Spleen (tissue), 11 donors: ENCODE data around the gene STK38. TPM values are rescaled to one million over a fixed set of nuclear protein-coding genes. Genes with fewer than 3 reads are reported as not detected.

Experiments
- DNase-seq: peaks from one replicate; pipeline ENCODE4 v3.0.0-alpha.2; 2020
- H3K27ac ChIP-seq, 8 donors: fragments of 200-600 bp; sonication (generic) in 7 of 8; 1 replicate in 4 of 8; 2 replicates in 4 of 8; pipeline versions ENCODE4 v1.5.0 to v1.8.0; 2016 to 2021; ENCODE audit warnings: inconsistent platforms in 4 of 8, mild to moderate bottlenecking in 4 of 8, moderate library complexity in 1 of 8
- H3K27me3 ChIP-seq, 7 donors: fragments of 200-600 bp; sonication (generic) in 6 of 7; replicated peaks in 1 of 7; 1 replicate in 4 of 7; 2 replicates in 3 of 7; pipeline versions ENCODE4 v1.5.0 to v1.8.0; 2016 to 2021; ENCODE audit warnings: inconsistent platforms in 3 of 7, mild to moderate bottlenecking in 1 of 7
- H3K36me3 ChIP-seq, 6 donors: fragments of 200-600 bp; sonication (generic) in 5 of 6; 1 replicate in 4 of 6; 2 replicates in 2 of 6; pipeline versions ENCODE4 v1.5.0 to v1.8.0; 2016 to 2021; ENCODE audit warnings: inconsistent platforms in 2 of 6
- H3K4me1 ChIP-seq, 6 donors: fragments of 200-600 bp; sonication (generic) in 5 of 6; 1 replicate in 3 of 6; 2 replicates in 3 of 6; pipeline versions ENCODE4 v1.5.0 to v1.8.0; 2016 to 2021; ENCODE audit warnings: inconsistent platforms in 3 of 6
- H3K4me3 ChIP-seq, 8 donors: fragments of 200-600 bp; sonication (generic) in 7 of 8; 1 replicate in 4 of 8; 2 replicates in 4 of 8; pipeline versions ENCODE4 v1.5.0 to v1.8.0; 2016 to 2021; ENCODE audit warnings: inconsistent platforms in 4 of 8, mild to moderate bottlenecking in 4 of 8, moderate library complexity in 2 of 8
- H3K9me3 ChIP-seq, 8 donors: fragments of 200-600 bp; sonication (generic) in 7 of 8; 1 replicate in 4 of 8; 2 replicates in 4 of 8; pipeline versions ENCODE4 v1.5.0 to v1.8.0; 2016 to 2021; ENCODE audit warnings: inconsistent platforms in 4 of 8
- CTCF ChIP-seq, 11 experiments: fragments of 200-600 bp in 7 of 11; fragments of 450-650 bp in 4 of 11; sonication (generic) in 4 of 11; IDR thresholded peaks in 8 of 11; conservative IDR thresholded peaks in 3 of 11; 1 replicate in 7 of 11; 2 replicates in 4 of 11; pipeline versions ENCODE4 v1.4.0 to v1.8.0; 2016 to 2021; ENCODE audit warnings: antibody characterized with exemption in 11 of 11, inconsistent platforms in 4 of 11, mild to moderate bottlenecking in 1 of 11
- POLR2A ChIP-seq, 3 donors: fragments of 450-650 bp; IDR thresholded peaks; one replicate each; pipeline ENCODE4 v1.5.1; 2017; ENCODE audit warnings: antibody characterized with exemption in 3 of 3, mild to moderate bottlenecking in 1 of 3
- POLR2AphosphoS5 ChIP-seq, 3 donors: sonication (generic); formaldehyde crosslinking; IDR thresholded peaks; one replicate each; pipeline ENCODE4 v1.5.1; 2017; ENCODE audit warnings: antibody characterized with exemption in 3 of 3
- WGBS, 5 donors: extraction: QIAGEN DNeasy Blood & Tissue Kit in 3 of 5; methylation state at CpG; one replicate each; pipeline versions ENCODE4 v1.1.5 to v1.1.7; 2013 to 2018; 5-methylcytosine and 5-hydroxymethylcytosine counted together
- intact Hi-C: fragments of 100-400 bp; cut with DNase I; formaldehyde crosslinking; loops from one replicate; pipeline ENCODE4 v1.15.0; 2023; ENCODE audit warnings: low total_unique reads
- polyA plus RNA-seq, 3 donors: library from polyadenylated mRNA; stranded (reverse); fragments of 200-250 nt; gene quantifications; one replicate each; pipeline ENCODE4 v1.2.1, GENCODE V29; 2013
- total RNA-seq, 7 donors: library from RNA; depleted of rRNA in 3 of 7; stranded (reverse); fragments of >200 nt in 3 of 7; fragmentation: NEBNext Ultra II Directional in 4 of 7; extraction: Animal tissue kit (Norgen Biotek cat#: 25700) in 4 of 7; gene quantifications; one replicate each; pipeline versions ENCODE4 v1.1.0 to v1.2.1, GENCODE V29; 2016 to 2021
- donor health status: healthy with polysubstance abuse.
- donor health status: DM: no; HTN: no; CAD: no; lungs with moderate emphysema.
- donor health status: DM: no; HTN: no; CAD: no.
- donor health status: Bipolar disorder and iron deficiency.
- donor health status: healthy.
- donor health status: DM: no; HTN: no; CAD: no.
- donor health status: DM: yes; HTN: yes; CAD: no.

The STK38 gene
- total and polyA plus RNA-seq, 10 donors: 16.4 to 51.8 (median 34.0) TPM

GRCh38 chr6:36594029-36594815 is 46.9 kb upstream of the STK38 start, which contains the start of gene SRSF3:
Gene SRSF3, plus strand, starts transcription at chr6:36594362. Its CDS starts 2,401 bp downstream, at chr6:36596763.
- intact Hi-C loops: loop anchor here (10.0 kb wide), 1 partner anchor 49 kb away; the partner anchor contains the start of gene STK38
- peak within 1 kb of the TSS; percentile 92 to 100 (median 98) for H3K27ac ChIP-seq
- peaks cover 29 to 59% (median 49%) of the 10 kb centered on the region in 6 donors for H3K4me1 ChIP-seq
- no peaks in the 10 kb centered on the region for H3K9me3 ChIP-seq
- TF ChIP-seq CTCF (IDR thresholded peaks at IDR 0.05 in 8 of 11, conservative IDR thresholded peaks at IDR 0.05 in 3 of 11) (peak; percentile 47 to 87 (median 77)), POLR2AphosphoS5 (IDR thresholded peaks at IDR 0.05) (peak; percentile 99 to 100 (median 100)), POLR2A (IDR thresholded peaks at IDR 0.05) (peak; percentile 95 to 98 (median 96))
- WGBS, 5 donors: 0 to 1% (median 0%) methylated on average over 57 to 58 of the region's 58 CpGs
- H3K4me3 ChIP-seq: peak within 1 kb of the TSS; percentile 63 to 86 (median 72)
- H3K36me3 ChIP-seq: peaks cover 0 to 28% (median 25%) of the 10 kb centered on the region in 6 donors
- peak; percentile 99 for DNase-seq
- no peaks in the 10 kb centered on the region for H3K27me3 ChIP-seq

- Histone ChIP-seq H3K27ac (peak overlapping the region; percentile 92 to 100 (median 98)), H3K4me3 (peak overlapping the region in 7 of 8 donors; percentile 69 to 86 (median 73)), H3K36me3 (peaks cover 0 to 22% (median 19%) of the 10 kb centered on the region in 6 donors), H3K4me1 (peaks cover 22 to 53% (median 43%) of the 10 kb centered on the region in 6 donors), H3K9me3 (no peaks in the 10 kb centered on the region), H3K27me3 (no peaks in the 10 kb centered on the region)
- TF ChIP-seq POLR2AphosphoS5 (IDR thresholded peaks at IDR 0.05) (no peak), CTCF (IDR thresholded peaks at IDR 0.05 in 8 of 11, conservative IDR thresholded peaks at IDR 0.05 in 3 of 11) (no peak), POLR2A (IDR thresholded peaks at IDR 0.05) (peak in 1 of 3 donors; percentile 17)
- 0 to 3% (median 2%) methylated on average over 14 to 15 of the region's 15 CpGs for WGBS, 5 donors
- intact Hi-C loops: loop anchor here (10.0 kb wide), 1 partner anchor 49 kb away; the partner anchor contains the start of gene STK38
- DNase-seq: peak; percentile 84
These were observed 46.3 kb upstream of the STK38 start for GRCh38 chr6:36593569-36594028.

- intact Hi-C loops: loop anchor here (10.0 kb wide), 1 partner anchor 47 kb away; the partner anchor contains the start of gene STK38
- H3K27ac ChIP-seq: peak overlapping the region in 6 of 8 donors; percentile 96 to 100 (median 98)
These were observed 45.0 kb upstream of the STK38 start for GRCh38 chr6:36592221-36592655.

More at GRCh38 chr6:36592221-36592655, 45.0 kb upstream of the STK38 start:
- peaks cover 9 to 39% (median 29%) of the 10 kb centered on the region in 6 donors for H3K4me1 ChIP-seq
- H3K36me3 ChIP-seq: peaks cover 0 to 8% (median 7%) of the 10 kb centered on the region in 6 donors
- H3K27me3 ChIP-seq: no peaks in the 10 kb centered on the region
- WGBS, 5 donors: 51 to 68% (median 61%) methylated on average over 12 of the region's 12 CpGs
- peak overlapping the region in 1 of 8 donors; percentile 86 for H3K4me3 ChIP-seq
- DNase-seq: no peak
- TF ChIP-seq POLR2A (IDR thresholded peaks at IDR 0.05) (no peak), CTCF (IDR thresholded peaks at IDR 0.05 in 8 of 11, conservative IDR thresholded peaks at IDR 0.05 in 3 of 11) (no peak), POLR2AphosphoS5 (IDR thresholded peaks at IDR 0.05) (no peak)
- H3K9me3 ChIP-seq: no peaks in the 10 kb centered on the region
